GM12878 (cell line): Measurements from ENCODE around the gene EHHADH. TPM values are rescaled to one million over a fixed set of nuclear protein-coding genes. Genes with fewer than 3 reads are reported as not detected.

Experiments used
- ATAC-seq: fragments of 200-7000 bp; cut with Tn5 transposase; 3 replicates; pipeline ENCODE4 v1.9.1; 2020; ENCODE audit warnings: mild to moderate bottlenecking, moderate library complexity
- BruUV-seq: library from RNA; stranded (reverse); fragments of 400-500 nt; replicated peaks from 2 replicates; lab custom pipeline; 2021; lab: Mats Ljungman, UMichigan
- CTCF ChIA-PET: fragments of 300-600 bp; sonication (Branson Sonifier 250); formaldehyde crosslinking; extraction: SDS; loops from one replicate; lab custom pipeline; 2021; ENCODE audit warnings: inconsistent platforms; lab: Yijun Ruan, JAX
- POLR2A ChIA-PET: fragments of 350-600 bp; formaldehyde crosslinking; extraction: SDS; loops from one replicate; lab custom pipeline; 2021; ENCODE audit warnings: inconsistent platforms; lab: Charles Lee
- RAD21 ChIA-PET: fragments of 300-600 bp; sonication (Branson Sonifier 250); formaldehyde crosslinking; loops from one replicate; lab custom pipeline; 2023; ENCODE audit warnings: antibody characterized with exemption; ENCODE audit not compliant: unreplicated experiment; lab: Charles Lee
- SMC1A ChIA-PET: fragments of 300-600 bp; sonication (Branson Sonifier 250); formaldehyde crosslinking; loops from one replicate; lab custom pipeline; 2023; ENCODE audit not compliant: unreplicated experiment, uncharacterized antibody; lab: Charles Lee
- DNase-seq: peaks from one replicate; pipeline ENCODE4 v3.0.0-alpha.2; 2011; ENCODE audit warnings: low read depth, low spot score
- FAIRE-seq: peaks from 3 replicates; lab custom pipeline; 2011; peaks lifted over from hg19 to GRCh38; lab: Jason Lieb, UNC
- H2AFZ ChIP-seq: 2 replicates; pipeline ENCODE4 v1.6.0; 2011; ENCODE audit warnings: low read depth, low read length, control low read depth; ENCODE audit not compliant: control insufficient read depth
- H3K27ac ChIP-seq: 2 replicates; pipeline ENCODE4 v1.5.1; 2011; ENCODE audit warnings: control low read depth; ENCODE audit not compliant: control insufficient read depth, insufficient read depth
- H3K27me3 ChIP-seq, 2 experiments: replicated peaks in 1 of 2; 2 replicates each; pipeline versions ENCODE4 v1.6.0 to v1.6.1; 2011; ENCODE audit warnings: low read length in 1 of 2; ENCODE audit not compliant: control insufficient read depth in 2 of 2, insufficient read depth in 2 of 2
- H3K36me3 ChIP-seq, 2 experiments: 2 replicates each; pipeline ENCODE4 v1.5.1; 2011; ENCODE audit warnings: low read length in 1 of 2; ENCODE audit not compliant: control insufficient read depth in 2 of 2, insufficient read depth in 2 of 2
- H3K4me1 ChIP-seq: 2 replicates; pipeline ENCODE4 v1.6.1; 2011; ENCODE audit warnings: mild to moderate bottlenecking, low read length, moderate library complexity, mixed read lengths; ENCODE audit not compliant: control insufficient read depth, insufficient read depth
- H3K4me2 ChIP-seq: 2 replicates; pipeline ENCODE4 v1.6.0; 2011; ENCODE audit warnings: control low read depth; ENCODE audit not compliant: control insufficient read depth, insufficient read depth
- H3K4me3 ChIP-seq: fragments of 200-600 bp; sonication (generic); 2 replicates; pipeline ENCODE4 v1.5.1; 2016
- H3K79me2 ChIP-seq: 2 replicates; pipeline ENCODE4 v1.6.0; 2011; ENCODE audit warnings: low read length; ENCODE audit not compliant: control insufficient read depth, insufficient read depth
- H3K9ac ChIP-seq: 2 replicates; pipeline ENCODE4 v1.8.0; 2011; ENCODE audit warnings: low read length, control low read depth, mixed read lengths; ENCODE audit not compliant: control insufficient read depth, insufficient read depth
- H3K9me3 ChIP-seq: replicated peaks from 3 replicates; pipeline ENCODE4 v1.5.1; 2011; ENCODE audit warnings: mild to moderate bottlenecking, low read length; ENCODE audit not compliant: control insufficient read depth, insufficient read depth
- H4K20me1 ChIP-seq: 2 replicates; pipeline ENCODE4 v1.6.0; 2011; ENCODE audit not compliant: control insufficient read depth, insufficient read depth
- ASH2L ChIP-seq: fragments of 300-600, 200-600 bp; sonication (generic); IDR thresholded peaks from 2 replicates; pipeline ENCODE4 v1.6.1; 2017; ENCODE audit warnings: low read depth, mild to moderate bottlenecking, borderline replicate concordance
- CBX3 ChIP-seq: fragments of 200-600 bp; sonication (generic); IDR thresholded peaks from 2 replicates; pipeline ENCODE4 v1.6.1; 2016; ENCODE audit warnings: low read depth, borderline replicate concordance
- HCFC1 ChIP-seq: fragments of 150-350 bp; IDR thresholded peaks from 2 replicates; pipeline ENCODE4 v1.6.1; 2014; ENCODE audit warnings: low read length
- IRF4 ChIP-seq: IDR thresholded peaks from 2 replicates; pipeline ENCODE4 v1.6.1; 2011; ENCODE audit warnings: low read depth, low read length
- MEF2B ChIP-seq: fragments of 450-650 bp; IDR thresholded peaks from 2 replicates; pipeline ENCODE4 v1.6.1; 2018; ENCODE audit warnings: mild to moderate bottlenecking, moderate library complexity; ENCODE audit not compliant: partially characterized antibody, poor library complexity, severe bottlenecking
- NFIC ChIP-seq: IDR thresholded peaks from 2 replicates; pipeline ENCODE4 v1.6.1; 2012; ENCODE audit warnings: low read depth, mild to moderate bottlenecking, inconsistent platforms, low read length, moderate library complexity
- NR2C1 ChIP-seq: fragments of 450-650 bp; IDR thresholded peaks from 2 replicates; pipeline ENCODE4 v1.6.1; 2017; ENCODE audit warnings: antibody characterized with exemption, mild to moderate bottlenecking, moderate library complexity
- PAX8 ChIP-seq: fragments of 450-650 bp; IDR thresholded peaks from 2 replicates; pipeline ENCODE4 v1.6.1; 2017; ENCODE audit warnings: mild to moderate bottlenecking, moderate library complexity
- POLR2AphosphoS5 ChIP-seq: IDR thresholded peaks from 2 replicates; pipeline ENCODE4 v1.6.1; 2011; ENCODE audit warnings: mild to moderate bottlenecking, low read length, inconsistent platforms
- SUPT20H ChIP-seq: IDR thresholded peaks from 2 replicates; pipeline ENCODE4 v1.6.1; 2011; ENCODE audit warnings: low read depth, mild to moderate bottlenecking, low read length, moderate library complexity, borderline replicate concordance; ENCODE audit not compliant: control insufficient read depth
- TARDBP ChIP-seq: IDR thresholded peaks from 2 replicates; pipeline ENCODE4 v1.6.1; 2016; ENCODE audit warnings: borderline replicate concordance
- TCF3 ChIP-seq: IDR thresholded peaks from 2 replicates; pipeline ENCODE4 v1.6.1; 2012; ENCODE audit warnings: low read depth, mild to moderate bottlenecking, low read length, borderline replicate concordance; ENCODE audit not compliant: insufficient read depth
- ZNF217 ChIP-seq: fragments of 450-650 bp; IDR thresholded peaks from 2 replicates; pipeline ENCODE4 v1.6.1; 2017; ENCODE audit warnings: antibody characterized with exemption, mild to moderate bottlenecking
- WGBS: methylation state at CpG from one replicate; pipeline ENCODE4 v1.1.6; 2016; ENCODE audit warnings: low lambda C conversion rate; ENCODE audit not compliant: insufficient replicate concordance, insufficient coverage; ENCODE audit errors: missing lambda C conversion rate; 5-methylcytosine and 5-hydroxymethylcytosine counted together
- in situ Hi-C: fragments of 300-500 bp; cut with MboI; formaldehyde crosslinking; loops from 9 replicates; pipeline ENCODE4 v1.14.3; 2018; ENCODE audit warnings: mixed read lengths
- intact Hi-C: fragments of 100-400 bp; cut with micrococcal nuclease; formaldehyde crosslinking; loops from one replicate; pipeline ENCODE4 v1.14.2; 2022; ENCODE audit not compliant: unreplicated experiment
- polyA plus RNA-seq, 11 experiments: library from polyadenylated mRNA; depleted of rRNA in 4 of 11; unstranded in 6 of 11; stranded (reverse) in 5 of 11; fragments of >200 nt; fragmentation: Nextera tagmentation in 4 of 11; fragmentation: Illumina TruSeq in 1 of 11; extraction: Ambion mirVana in 4 of 11; extraction: Trizol in 1 of 11; gene quantifications; 1 replicate in 1 of 11; 2 replicates in 10 of 11; pipeline versions ENCODE4 v1.2.1 to v1.2.3, GENCODE V29; 2011 to 2016; ENCODE audit warnings: inconsistent platforms in 2 of 11, missing spikeins in 2 of 11, low read depth in 1 of 11
- total RNA-seq, 4 experiments: library from RNA; depleted of rRNA in 3 of 4; stranded (reverse); fragments of >200 nt in 3 of 4; fragmentation: Illumina TruSeq in 1 of 4; extraction: Trizol in 1 of 4; gene quantifications; 2 replicates each; pipeline versions ENCODE4 v1.2.1 to v1.2.3, GENCODE V29; 2013 to 2021
- TF ChIP-seq, protein P1 (sequence below): IDR thresholded peaks from 2 replicates; pipeline ENCODE4 v1.6.1; 2012; ENCODE audit warnings: low read depth, low read length, improper control_type of control experiment
- TF ChIP-seq, protein P2 (sequence below): IDR thresholded peaks from 2 replicates; pipeline ENCODE4 v1.6.1; 2011; ENCODE audit warnings: mild to moderate bottlenecking, low read depth, low read length, moderate library complexity; ENCODE audit not compliant: insufficient replicate concordance

Gene EHHADH
- total and polyA plus RNA-seq, 10 of the 15 experiments (the other 5 are each of a cell fraction or from before 2014, with no cell fraction given), result 0.96 to 8.4 (median 5.3) TPM

DNA sequence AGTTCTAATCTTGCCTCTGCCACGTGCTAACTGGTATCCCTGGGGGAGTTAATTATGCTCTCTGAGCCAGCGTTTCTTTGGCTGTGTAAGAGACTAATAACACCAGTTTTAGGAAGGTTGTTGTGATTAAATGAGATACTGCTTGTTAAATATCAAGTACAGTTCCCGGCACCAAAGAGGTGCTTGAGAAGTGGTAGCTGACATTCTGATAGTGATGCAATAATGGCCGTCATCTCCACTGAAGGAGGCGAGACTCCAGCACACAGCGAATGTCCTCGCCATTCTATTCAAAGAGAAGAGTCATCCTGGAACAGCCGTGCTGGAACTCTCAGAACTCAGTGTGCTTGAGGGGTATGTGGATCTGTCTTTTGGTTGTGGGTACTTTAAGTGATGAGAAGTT is 91.2 kb downstream of the EHHADH start:
- ChIA-PET CTCF (interaction anchor here (1.5 kb wide), 1 partner anchor 14 kb away, joined by 6 read pairs; no protein-coding TSS in a partner anchor), RAD21 (interaction anchor here (1.4 kb wide), 1 partner anchor 13 kb away, joined by 4 read pairs; no protein-coding TSS in a partner anchor), POLR2A (no interaction called here), SMC1A (interaction anchor here (0.8 kb wide), 1 partner anchor 13 kb away, joined by 3 read pairs; no protein-coding TSS in a partner anchor)
- DNase-seq (no peak), FAIRE-seq (no peak), ATAC-seq (no peak)
- Histone ChIP-seq H4K20me1 (no peaks in the 10 kb centered on the region), H3K36me3 (no peaks in the 10 kb centered on the region), H2AFZ (no peak overlapping the region), H3K4me1 (no peaks in the 10 kb centered on the region), H3K27ac (no peak overlapping the region), H3K9ac (no peak overlapping the region), H3K4me3 (no peak overlapping the region), H3K79me2 (no peaks in the 10 kb centered on the region), H3K4me2 (no peak overlapping the region), H3K9me3 (no peaks in the 10 kb centered on the region), H3K27me3 (peaks cover 0 to 3% of the 10 kb centered on the region in 2 experiments; a peak in 3 of 4 replicates)
- WGBS, result 46% methylated on average over 8 of the region's 8 CpGs
- intact Hi-C loops, result no loop called here
- in situ Hi-C loops, result no loop called here
- no TSS peak for BruUV-seq
- TF ChIP-seq, protein P1, sequence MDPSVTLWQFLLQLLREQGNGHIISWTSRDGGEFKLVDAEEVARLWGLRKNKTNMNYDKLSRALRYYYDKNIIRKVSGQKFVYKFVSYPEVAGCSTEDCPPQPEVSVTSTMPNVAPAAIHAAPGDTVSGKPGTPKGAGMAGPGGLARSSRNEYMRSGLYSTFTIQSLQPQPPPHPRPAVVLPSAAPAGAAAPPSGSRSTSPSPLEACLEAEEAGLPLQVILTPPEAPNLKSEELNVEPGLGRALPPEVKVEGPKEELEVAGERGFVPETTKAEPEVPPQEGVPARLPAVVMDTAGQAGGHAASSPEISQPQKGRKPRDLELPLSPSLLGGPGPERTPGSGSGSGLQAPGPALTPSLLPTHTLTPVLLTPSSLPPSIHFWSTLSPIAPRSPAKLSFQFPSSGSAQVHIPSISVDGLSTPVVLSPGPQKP, result no peak
- TF ChIP-seq HCFC1 (no peak), CBX3 (no peak), PAX8 (no peak), NFIC (no peak), ASH2L (no peak), SUPT20H (no peak), POLR2AphosphoS5 (no peak), TARDBP (no peak), IRF4 (no peak), MEF2B (no peak), TCF3 (no peak), ZNF217 (no peak), NR2C1 (no peak)
- TF ChIP-seq, protein P2, sequence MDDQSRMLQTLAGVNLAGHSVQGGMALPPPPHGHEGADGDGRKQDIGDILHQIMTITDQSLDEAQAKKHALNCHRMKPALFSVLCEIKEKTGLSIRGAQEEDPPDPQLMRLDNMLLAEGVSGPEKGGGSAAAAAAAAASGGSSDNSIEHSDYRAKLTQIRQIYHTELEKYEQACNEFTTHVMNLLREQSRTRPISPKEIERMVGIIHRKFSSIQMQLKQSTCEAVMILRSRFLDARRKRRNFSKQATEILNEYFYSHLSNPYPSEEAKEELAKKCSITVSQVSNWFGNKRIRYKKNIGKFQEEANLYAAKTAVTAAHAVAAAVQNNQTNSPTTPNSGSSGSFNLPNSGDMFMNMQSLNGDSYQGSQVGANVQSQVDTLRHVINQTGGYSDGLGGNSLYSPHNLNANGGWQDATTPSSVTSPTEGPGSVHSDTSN, result no peak
